OCI-LY7 (cell line): ENCODE results near the gene FBN2.

Experiments used
- EZH2phosphoT487 ChIP-seq: fragments of 200-600 bp; sonication (generic); IDR thresholded peaks from 2 replicates; pipeline ENCODE4 v1.6.1; 2018; ENCODE audit warnings: low read depth, borderline replicate concordance, mild to moderate bottlenecking, mixed run types, antibody characterized with exemption, low read length, moderate library complexity, mixed read lengths
- TF ChIP-seq, protein P1 (sequence below): fragments of 200-600 bp; sonication (generic); conservative IDR thresholded peaks from 2 replicates; pipeline ENCODE4 v1.5.1; 2014; ENCODE audit warnings: mild to moderate bottlenecking, antibody characterized with exemption, low read length, moderate library complexity, mixed read lengths

DNA sequence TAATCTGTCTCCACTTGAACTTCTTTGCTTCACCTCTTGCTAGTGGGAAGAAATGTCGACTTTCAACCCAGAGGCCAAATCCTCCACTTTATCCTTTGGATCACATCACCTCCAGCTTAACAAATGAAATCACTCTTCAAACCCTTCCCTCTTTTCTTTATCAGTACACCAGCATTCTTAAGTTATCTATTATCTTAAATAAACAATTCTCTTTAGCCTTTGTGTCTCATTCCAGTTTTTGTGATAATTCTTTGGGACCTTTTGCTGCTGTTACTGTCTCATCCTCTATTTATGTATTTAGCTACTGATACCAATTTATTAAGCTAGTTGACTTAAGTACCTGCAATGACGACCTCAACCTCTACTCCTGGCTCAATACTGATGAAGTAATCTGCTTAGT lies 28.1 kb upstream of the FBN2 start:
- TF ChIP-seq, protein P1, sequence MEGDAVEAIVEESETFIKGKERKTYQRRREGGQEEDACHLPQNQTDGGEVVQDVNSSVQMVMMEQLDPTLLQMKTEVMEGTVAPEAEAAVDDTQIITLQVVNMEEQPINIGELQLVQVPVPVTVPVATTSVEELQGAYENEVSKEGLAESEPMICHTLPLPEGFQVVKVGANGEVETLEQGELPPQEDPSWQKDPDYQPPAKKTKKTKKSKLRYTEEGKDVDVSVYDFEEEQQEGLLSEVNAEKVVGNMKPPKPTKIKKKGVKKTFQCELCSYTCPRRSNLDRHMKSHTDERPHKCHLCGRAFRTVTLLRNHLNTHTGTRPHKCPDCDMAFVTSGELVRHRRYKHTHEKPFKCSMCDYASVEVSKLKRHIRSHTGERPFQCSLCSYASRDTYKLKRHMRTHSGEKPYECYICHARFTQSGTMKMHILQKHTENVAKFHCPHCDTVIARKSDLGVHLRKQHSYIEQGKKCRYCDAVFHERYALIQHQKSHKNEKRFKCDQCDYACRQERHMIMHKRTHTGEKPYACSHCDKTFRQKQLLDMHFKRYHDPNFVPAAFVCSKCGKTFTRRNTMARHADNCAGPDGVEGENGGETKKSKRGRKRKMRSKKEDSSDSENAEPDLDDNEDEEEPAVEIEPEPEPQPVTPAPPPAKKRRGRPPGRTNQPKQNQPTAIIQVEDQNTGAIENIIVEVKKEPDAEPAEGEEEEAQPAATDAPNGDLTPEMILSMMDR = no peak
- TF ChIP-seq EZH2phosphoT487 = no peak
